ENCODE measurements around the gene SESTD1.

GRCh38 chr2:179233626-179234430 is 30.8 kb downstream of the SESTD1 start:
- no peak for TF ChIP-seq CTCF (conservative IDR thresholded peaks at IDR 0.05 in 1 of 2, IDR thresholded peaks at IDR 0.05 in 1 of 2; ENCODE audit: low read depth in 1 of 2, low read length in 2 of 2)
- TF ChIP-seq EZH2 (IDR thresholded peaks at IDR 0.05; ENCODE audit: low read length, missing control alignments), result no peak

All from fibroblast of lung (primary cell).